CD14-positive monocyte (primary cell): ENCODE results near the gene CEP55. TPM values are rescaled to one million over a fixed set of nuclear protein-coding genes. Genes with fewer than 3 reads are reported as not detected.

Experiments
- DNase-seq, 3 donors: peaks; one replicate each; pipeline ENCODE4 v3.0.0-alpha.2; 2011 to 2022
- H2AFZ ChIP-seq: 2 replicates; pipeline ENCODE4 v1.6.0; 2012; ENCODE audit warnings: mild to moderate bottlenecking, low read depth, low read length, inconsistent platforms; ENCODE audit not compliant: insufficient read depth, poor library complexity, severe bottlenecking
- H3K27ac ChIP-seq, 2 donors: 1 replicate in 1 of 2; 2 replicates in 1 of 2; pipeline ENCODE4 v1.5.1; 2012 to 2013; ENCODE audit warnings: low read length in 2 of 2, control low read depth in 1 of 2, inconsistent platforms in 1 of 2, low read depth in 1 of 2, mild to moderate bottlenecking in 1 of 2
- H3K27me3 ChIP-seq, 2 donors: one replicate each; pipeline versions ENCODE4 v1.6.0 to v1.6.1; 2011 to 2013; ENCODE audit warnings: low read length in 2 of 2; ENCODE audit not compliant: control insufficient read depth in 2 of 2, insufficient read depth in 2 of 2
- H3K36me3 ChIP-seq, 2 donors: replicated peaks in 1 of 2; 1 replicate in 1 of 2; 2 replicates in 1 of 2; pipeline versions ENCODE4 v1.5.1 to v1.6.1; 2012 to 2013; ENCODE audit warnings: low read length in 2 of 2, control low read depth in 1 of 2, inconsistent platforms in 1 of 2, mild to moderate bottlenecking in 1 of 2; ENCODE audit not compliant: insufficient read depth in 2 of 2, control insufficient read depth in 1 of 2
- H3K4me1 ChIP-seq, 2 donors: 1 replicate in 1 of 2; 2 replicates in 1 of 2; pipeline versions ENCODE4 v1.5.1 to v1.6.1; 2012 to 2013; ENCODE audit warnings: low read length in 2 of 2, control low read depth in 1 of 2, inconsistent platforms in 1 of 2, mild to moderate bottlenecking in 1 of 2, moderate library complexity in 1 of 2; ENCODE audit not compliant: insufficient read depth in 2 of 2, control insufficient read depth in 1 of 2
- H3K4me2 ChIP-seq: replicated peaks from 2 replicates; pipeline ENCODE3; 2012; ENCODE audit warnings: low read length, moderate library complexity, mild to moderate bottlenecking; ENCODE audit not compliant: poor library complexity, severe bottlenecking; ENCODE audit errors: extremely low read depth
- H3K4me3 ChIP-seq, 3 experiments: fragments of 200-600 bp in 1 of 3; sonication (generic) in 1 of 3; replicated peaks in 1 of 3; 1 replicate in 2 of 3; 2 replicates in 1 of 3; pipeline ENCODE4 v1.5.1; 2011 to 2013; ENCODE audit warnings: low read length in 3 of 3, mild to moderate bottlenecking in 3 of 3, control low read depth in 2 of 3, low read depth in 2 of 3, inconsistent platforms in 1 of 3, moderate library complexity in 1 of 3
- H3K79me2 ChIP-seq: 2 replicates; pipeline ENCODE4 v1.6.0; 2012; ENCODE audit warnings: mild to moderate bottlenecking, control low read depth, inconsistent platforms, low read length, moderate library complexity; ENCODE audit not compliant: insufficient read depth
- H3K9ac ChIP-seq: 2 replicates; pipeline ENCODE4 v1.6.0; 2017; ENCODE audit warnings: low read length, mild to moderate bottlenecking; ENCODE audit not compliant: insufficient read depth, poor library complexity, severe bottlenecking
- H3K9me3 ChIP-seq, 2 donors: replicated peaks in 1 of 2; 1 replicate in 1 of 2; 2 replicates in 1 of 2; pipeline versions ENCODE4 v1.5.1 to v1.6.1; 2012 to 2013; ENCODE audit warnings: low read length in 2 of 2, control low read depth in 1 of 2; ENCODE audit not compliant: control insufficient read depth in 1 of 2, insufficient read depth in 1 of 2
- H4K20me1 ChIP-seq: 2 replicates; pipeline ENCODE4 v1.6.0; 2012; ENCODE audit warnings: mild to moderate bottlenecking, low read length, control low read depth, moderate library complexity; ENCODE audit not compliant: insufficient read depth
- H3K27ac Mint-ChIP-seq, 7 donors: one replicate each; pipeline ENCODE4 v1.8.0; 2020; ENCODE audit warnings: mild to moderate bottlenecking in 7 of 7, mixed read lengths in 7 of 7, moderate library complexity in 6 of 7, inconsistent platforms in 2 of 7
- H3K27me3 Mint-ChIP-seq, 3 donors: one replicate each; pipeline ENCODE4 v1.8.0; 2021 to 2022; ENCODE audit warnings: low read depth in 3 of 3, mild to moderate bottlenecking in 3 of 3, mixed read lengths in 3 of 3, moderate library complexity in 3 of 3, inconsistent platforms in 1 of 3
- H3K36me3 Mint-ChIP-seq, 2 donors: one replicate each; pipeline ENCODE4 v1.8.0; 2020; ENCODE audit warnings: mixed read lengths in 2 of 2, inconsistent platforms in 1 of 2, mild to moderate bottlenecking in 1 of 2
- H3K4me1 Mint-ChIP-seq: one replicate; pipeline ENCODE4 v1.8.0; 2020; ENCODE audit warnings: mild to moderate bottlenecking, mixed read lengths
- H3K4me3 Mint-ChIP-seq, 2 donors: one replicate each; pipeline ENCODE4 v1.8.0; 2020; ENCODE audit warnings: mild to moderate bottlenecking in 2 of 2, mixed read lengths in 2 of 2, moderate library complexity in 1 of 2
- H3K9me3 Mint-ChIP-seq, 7 donors: one replicate each; pipeline ENCODE4 v1.8.0; 2020 to 2022; ENCODE audit warnings: mixed read lengths in 7 of 7, mild to moderate bottlenecking in 6 of 7, moderate library complexity in 6 of 7, inconsistent platforms in 2 of 7
- CTCF ChIP-seq: fragments of 200-600 bp; IDR thresholded peaks from one replicate; pipeline ENCODE4 v1.8.0; 2022; ENCODE audit warnings: antibody characterized with exemption, mild to moderate bottlenecking
- WGBS: methylation state at CpG from one replicate; pipeline ENCODE4 v1.1.5; 2013; ENCODE audit warnings: missing lambda C conversion rate; ENCODE audit not compliant: insufficient coverage; 5-methylcytosine and 5-hydroxymethylcytosine counted together
- intact Hi-C, 2 donors: fragments of 100-400 bp; cut with micrococcal nuclease; formaldehyde crosslinking; loops; one replicate each; pipeline versions ENCODE4 v1.15.0 to v1.15.1; 2023
- polyA plus RNA-seq, 3 donors: library from polyadenylated mRNA; depleted of rRNA in 1 of 3; unstranded in 2 of 3; stranded (reverse) in 1 of 3; fragments of 300-500 nt in 2 of 3; fragments of >200 nt in 1 of 3; fragmentation: Illumina TruSeq in 2 of 3; gene quantifications; 1 replicate in 2 of 3; 2 replicates in 1 of 3; pipeline ENCODE4 v1.2.3, GENCODE V29; 2012 to 2021

The CEP55 gene
- polyA plus RNA-seq, 3 donors, result 0.05 to 0.26 TPM; not detected in 1

GRCh38 chr10:93568105-93568390 lies 71.6 kb downstream of the CEP55 start:
- TF ChIP-seq CTCF, result no peak
- Histone ChIP-seq H4K20me1 (no peaks in the 10 kb centered on the region), H3K27ac (no peak overlapping the region), H3K4me1 (peaks cover 54 to 66% of the 10 kb centered on the region in 2 donors), H2AFZ (peak overlapping the region; percentile 2), H3K4me3 (peak overlapping the region in 2 of 3 experiments; percentile 12 to 81), H3K4me2 (peak overlapping the region; percentile 93), H3K36me3 (no peaks in the 10 kb centered on the region), H3K9me3 (peaks cover 0 to 3% of the 10 kb centered on the region in 2 donors), H3K27me3 (peaks cover 19 to 37% of the 10 kb centered on the region in 2 donors), H3K79me2 (no peaks in the 10 kb centered on the region), H3K9ac (no peak overlapping the region)
- H3K27me3 Mint-ChIP-seq, result peaks cover 36 to 52% (median 41%) of the 10 kb centered on the region in 3 donors
- peaks cover 62% of the 10 kb centered on the region for H3K4me1 Mint-ChIP-seq
- H3K9me3 Mint-ChIP-seq, result peaks cover 0 to 14% (median 7%) of the 10 kb centered on the region in 7 donors
- H3K27ac Mint-ChIP-seq, result no peak overlapping the region
- H3K4me3 Mint-ChIP-seq, result peak overlapping the region; percentile 93 to 99
- WGBS, result 15% methylated on average over 18 of the region's 21 CpGs
- intact Hi-C loops, result no loop called here
- H3K36me3 Mint-ChIP-seq, result peaks cover 7 to 15% of the 10 kb centered on the region in 2 donors
- no peak for DNase-seq

GRCh38 chr10:93570383-93570782 lies 74.0 kb downstream of the CEP55 start:
- intact Hi-C loops, result no loop called here

More at GRCh38 chr10:93570383-93570782, 74.0 kb downstream of the CEP55 start:
- peak overlapping the region in 1 of 2 donors; percentile 67 for H3K4me3 Mint-ChIP-seq
- H3K27ac ChIP-seq, result no peak overlapping the region
- no peak overlapping the region for H2AFZ ChIP-seq
- no peaks in the 10 kb centered on the region for H4K20me1 ChIP-seq
- H3K9ac ChIP-seq, result no peak overlapping the region
- H3K4me3 ChIP-seq, result no peak overlapping the region
- H3K9me3 ChIP-seq, result peaks cover 0 to 3% of the 10 kb centered on the region in 2 donors
- peaks cover 55 to 72% of the 10 kb centered on the region in 2 donors for H3K4me1 ChIP-seq
- H3K4me2 ChIP-seq, result no peak overlapping the region
- WGBS, result 100% methylated on average over 1 of the region's 3 CpGs
- no peak overlapping the region for H3K27ac Mint-ChIP-seq
- peaks cover 19 to 37% of the 10 kb centered on the region in 2 donors for H3K27me3 ChIP-seq
- H3K4me1 Mint-ChIP-seq, result peaks cover 63% of the 10 kb centered on the region
- peaks cover 7 to 15% of the 10 kb centered on the region in 2 donors for H3K36me3 Mint-ChIP-seq
- H3K36me3 ChIP-seq, result no peaks in the 10 kb centered on the region
- no peak for DNase-seq
- no peaks in the 10 kb centered on the region for H3K79me2 ChIP-seq
- peaks cover 36 to 54% (median 41%) of the 10 kb centered on the region in 3 donors for H3K27me3 Mint-ChIP-seq
- peaks cover 0 to 14% (median 7%) of the 10 kb centered on the region in 7 donors for H3K9me3 Mint-ChIP-seq
- TF ChIP-seq CTCF, result no peak
